ENCODE measurements around the gene COMMD1. TPM values are rescaled to one million over a fixed set of nuclear protein-coding genes. Genes with fewer than 3 reads are reported as not detected.

COMMD1 gene
- polyA plus RNA-seq, 1 donor (not counting 4 experiments of a cell fraction or from before 2014, with no cell fraction given): 44.8 TPM

DNA sequence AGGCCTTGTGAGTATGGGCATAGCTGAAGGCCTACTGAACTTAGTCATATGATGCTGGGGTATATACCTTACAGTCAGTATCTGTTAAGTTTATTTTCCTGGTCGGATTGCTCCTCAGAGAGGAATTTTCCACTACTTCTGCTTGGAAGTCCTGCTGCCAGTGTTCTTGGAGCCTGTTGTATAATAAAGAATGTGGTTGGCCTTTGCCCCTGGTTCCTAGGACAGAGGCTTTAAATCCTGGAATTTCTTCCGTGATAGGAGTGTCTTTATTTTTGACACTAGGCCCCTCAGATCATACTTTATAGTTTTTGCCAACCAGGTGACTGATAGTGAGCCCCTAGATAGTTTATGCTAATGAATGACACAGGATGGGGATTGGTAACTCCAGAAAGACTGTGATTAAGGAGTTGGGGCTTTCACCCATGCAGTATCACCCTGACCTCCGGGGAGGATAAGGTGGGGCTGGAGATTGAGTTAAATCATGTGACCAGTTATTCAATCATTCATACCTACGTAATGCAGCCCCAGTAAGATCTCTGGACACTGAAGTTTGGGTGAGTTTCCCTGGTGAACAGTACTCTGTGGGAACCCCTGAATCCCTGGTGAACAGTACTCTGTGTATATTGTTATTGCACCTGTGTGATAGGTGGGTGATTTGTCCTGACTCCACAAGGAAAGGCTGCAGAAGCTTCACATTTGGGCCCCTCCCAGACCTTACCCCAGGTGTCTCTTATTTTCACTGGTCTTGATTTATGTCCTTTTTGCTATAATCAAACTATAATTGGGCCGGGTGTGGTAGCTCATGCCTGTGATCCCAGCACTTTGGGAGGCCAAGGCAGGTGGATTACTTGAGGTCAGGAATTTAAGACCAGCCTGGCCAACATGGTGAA lies 56.9 kb downstream of the COMMD1 start:
- peaks cover 15% of the 10 kb centered on the region for H3K4me1 ChIP-seq (ENCODE audit: control insufficient read depth, extremely low read depth, insufficient read depth, low read length)
- H2AFZ ChIP-seq (ENCODE audit: control insufficient read depth, low read length): no peak overlapping the region
- H3K4me3 ChIP-seq (ENCODE audit: control insufficient read depth in 2 of 3, extremely low read depth in 1 of 3, insufficient read depth in 2 of 3, low read depth in 1 of 3, low read length in 3 of 3): no peak overlapping the region
- H3K79me2 ChIP-seq (ENCODE audit: control insufficient read depth, insufficient read depth, low read length): no peaks in the 10 kb centered on the region
- no peaks in the 10 kb centered on the region for H3K27me3 ChIP-seq (ENCODE audit: control insufficient read depth, extremely low read depth, insufficient read depth, low read length)
- peaks cover 9% of the 10 kb centered on the region for H3K9me3 ChIP-seq (ENCODE audit: control insufficient read depth, low read depth, low read length)
- FAIRE-seq: no peak
- H4K20me1 ChIP-seq (ENCODE audit: control insufficient read depth, extremely low read depth, insufficient read depth, low read length): no peaks in the 10 kb centered on the region
- H3K9ac ChIP-seq (ENCODE audit: control insufficient read depth, extremely low read depth, insufficient read depth, low read length): no peak overlapping the region
- DNase-seq (ENCODE audit: low read depth, low spot score): no peak
- H3K4me2 ChIP-seq (ENCODE audit: control insufficient read depth, extremely low read depth, insufficient read depth, low read depth, low read length): no peak overlapping the region
- dilution Hi-C loops (cut with MboI; ENCODE audit: extremely low pct_ligation_motif_present, low sequenced_read_pairs): no loop called here
- no peaks in the 10 kb centered on the region for H3K36me3 ChIP-seq (ENCODE audit: control insufficient read depth in 2 of 2, extremely low read depth in 1 of 2, insufficient read depth in 2 of 2, low read length in 2 of 2)
- H3K27ac ChIP-seq (ENCODE audit: control insufficient read depth, insufficient read depth, low read length): no peak overlapping the region
- no peaks in the 10 kb centered on the region for H3K9me1 ChIP-seq (ENCODE audit: control insufficient read depth, extremely low read depth, insufficient read depth, low read length)
- TF ChIP-seq, protein P1, sequence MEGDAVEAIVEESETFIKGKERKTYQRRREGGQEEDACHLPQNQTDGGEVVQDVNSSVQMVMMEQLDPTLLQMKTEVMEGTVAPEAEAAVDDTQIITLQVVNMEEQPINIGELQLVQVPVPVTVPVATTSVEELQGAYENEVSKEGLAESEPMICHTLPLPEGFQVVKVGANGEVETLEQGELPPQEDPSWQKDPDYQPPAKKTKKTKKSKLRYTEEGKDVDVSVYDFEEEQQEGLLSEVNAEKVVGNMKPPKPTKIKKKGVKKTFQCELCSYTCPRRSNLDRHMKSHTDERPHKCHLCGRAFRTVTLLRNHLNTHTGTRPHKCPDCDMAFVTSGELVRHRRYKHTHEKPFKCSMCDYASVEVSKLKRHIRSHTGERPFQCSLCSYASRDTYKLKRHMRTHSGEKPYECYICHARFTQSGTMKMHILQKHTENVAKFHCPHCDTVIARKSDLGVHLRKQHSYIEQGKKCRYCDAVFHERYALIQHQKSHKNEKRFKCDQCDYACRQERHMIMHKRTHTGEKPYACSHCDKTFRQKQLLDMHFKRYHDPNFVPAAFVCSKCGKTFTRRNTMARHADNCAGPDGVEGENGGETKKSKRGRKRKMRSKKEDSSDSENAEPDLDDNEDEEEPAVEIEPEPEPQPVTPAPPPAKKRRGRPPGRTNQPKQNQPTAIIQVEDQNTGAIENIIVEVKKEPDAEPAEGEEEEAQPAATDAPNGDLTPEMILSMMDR (optimal IDR thresholded peaks at IDR 0.05 in 1 of 3, IDR thresholded peaks at IDR 0.05 in 1 of 3, conservative IDR thresholded peaks at IDR 0.05 in 1 of 3; ENCODE audit: extremely low read depth in 1 of 3, insufficient read depth in 2 of 3, low read length in 3 of 3): no peak
- TF ChIP-seq EZH2 (IDR thresholded peaks at IDR 0.05; ENCODE audit: low read length): no peak

DNA sequence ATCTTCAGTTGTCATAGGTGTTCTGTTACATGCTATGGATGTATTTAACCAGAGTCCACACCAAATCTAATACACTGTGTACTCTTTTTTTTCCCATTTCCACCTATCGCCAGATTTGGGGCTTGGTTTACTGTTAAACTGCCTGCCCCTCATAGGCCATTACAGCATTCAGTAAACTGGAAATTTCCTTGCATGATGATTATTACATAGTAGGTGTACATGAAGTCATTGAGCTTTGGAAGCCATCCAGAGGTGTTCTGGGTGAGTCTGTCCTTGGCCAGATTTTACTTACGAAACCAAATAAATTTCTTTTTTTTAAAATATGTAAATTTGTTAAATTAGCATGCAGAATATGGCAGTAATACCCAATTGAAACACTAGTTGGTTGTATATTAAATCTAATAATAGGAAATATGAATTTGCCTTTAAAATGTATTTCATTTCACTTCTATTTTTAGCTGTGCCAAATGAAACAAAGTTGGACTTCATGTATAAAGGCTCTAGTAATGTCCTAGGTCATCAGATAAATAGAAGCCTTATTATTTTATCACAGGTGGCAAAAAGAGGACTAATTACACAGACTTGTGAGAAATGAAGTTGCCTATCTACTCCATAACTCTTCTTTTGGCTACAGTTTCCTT lies 60.7 kb downstream of the COMMD1 start:
- dilution Hi-C loops (cut with MboI; ENCODE audit: extremely low pct_ligation_motif_present, low sequenced_read_pairs): no loop called here
- Histone ChIP-seq H3K4me1 (ENCODE audit: control insufficient read depth, extremely low read depth, insufficient read depth, low read length) (peaks cover 9% of the 10 kb centered on the region), H2AFZ (ENCODE audit: control insufficient read depth, low read length) (no peak overlapping the region), H3K4me2 (ENCODE audit: control insufficient read depth, extremely low read depth, insufficient read depth, low read depth, low read length) (no peak overlapping the region), H3K9me3 (ENCODE audit: control insufficient read depth, low read depth, low read length) (no peaks in the 10 kb centered on the region), H3K27me3 (ENCODE audit: control insufficient read depth, extremely low read depth, insufficient read depth, low read length) (no peaks in the 10 kb centered on the region), H3K9ac (ENCODE audit: control insufficient read depth, extremely low read depth, insufficient read depth, low read length) (no peak overlapping the region), H4K20me1 (ENCODE audit: control insufficient read depth, extremely low read depth, insufficient read depth, low read length) (no peaks in the 10 kb centered on the region), H3K9me1 (ENCODE audit: control insufficient read depth, extremely low read depth, insufficient read depth, low read length) (no peaks in the 10 kb centered on the region), H3K79me2 (ENCODE audit: control insufficient read depth, insufficient read depth, low read length) (no peaks in the 10 kb centered on the region), H3K27ac (ENCODE audit: control insufficient read depth, insufficient read depth, low read length) (no peak overlapping the region), H3K4me3 (ENCODE audit: control insufficient read depth in 2 of 3, extremely low read depth in 1 of 3, insufficient read depth in 2 of 3, low read depth in 1 of 3, low read length in 3 of 3) (no peak overlapping the region), H3K36me3 (ENCODE audit: control insufficient read depth in 2 of 2, extremely low read depth in 1 of 2, insufficient read depth in 2 of 2, low read length in 2 of 2) (no peaks in the 10 kb centered on the region)
- no peak for DNase-seq (ENCODE audit: low read depth, low spot score)
- no peak for FAIRE-seq
- TF ChIP-seq EZH2 (IDR thresholded peaks at IDR 0.05; ENCODE audit: low read length): no peak
- TF ChIP-seq, protein P1 (optimal IDR thresholded peaks at IDR 0.05 in 1 of 3, IDR thresholded peaks at IDR 0.05 in 1 of 3, conservative IDR thresholded peaks at IDR 0.05 in 1 of 3; ENCODE audit: extremely low read depth in 1 of 3, insufficient read depth in 2 of 3, low read length in 3 of 3): no peak
